ENCODE data around the gene UPK3BL1.
"Not testable (repeated sequence)": the region's sequence is repeated elsewhere in the genome, so short reads cannot be mapped to it uniquely, and the experiment has no call there.

The UPK3BL1 gene

DNA sequence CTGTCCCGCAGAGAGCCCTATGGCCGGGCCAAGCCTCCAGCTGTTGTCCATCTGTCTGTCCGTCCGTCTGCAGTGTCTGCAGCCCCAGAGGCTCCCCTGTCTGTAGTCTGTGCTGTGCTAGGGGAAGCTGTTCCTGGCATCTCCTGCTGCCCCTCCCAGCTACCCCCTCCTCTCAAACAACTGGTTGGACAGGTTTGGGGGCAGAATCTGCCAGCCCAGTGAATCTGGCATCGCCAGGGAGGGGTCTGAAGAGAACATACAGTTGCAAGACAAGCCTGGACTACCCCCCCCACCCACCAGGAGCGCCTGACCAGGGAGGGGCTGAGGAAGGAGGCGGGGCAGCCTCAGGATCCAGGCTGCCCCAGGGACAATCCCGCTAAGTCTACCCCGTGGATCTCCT lies at the start of gene UPK3BL1:
Gene UPK3BL1, minus strand, starts transcription at position 101 of the 400 bp plus-strand sequence. Its CDS starts 50 bp downstream, at position 51.
- not testable (repeated sequence) for DNase-seq (ENCODE audit: low spot score)

GRCh38 chr7:102690602-102691001 lies 48.0 kb upstream of the UPK3BL1 start:
- DNase-seq (ENCODE audit: low spot score), result not testable (repeated sequence)

DNA sequence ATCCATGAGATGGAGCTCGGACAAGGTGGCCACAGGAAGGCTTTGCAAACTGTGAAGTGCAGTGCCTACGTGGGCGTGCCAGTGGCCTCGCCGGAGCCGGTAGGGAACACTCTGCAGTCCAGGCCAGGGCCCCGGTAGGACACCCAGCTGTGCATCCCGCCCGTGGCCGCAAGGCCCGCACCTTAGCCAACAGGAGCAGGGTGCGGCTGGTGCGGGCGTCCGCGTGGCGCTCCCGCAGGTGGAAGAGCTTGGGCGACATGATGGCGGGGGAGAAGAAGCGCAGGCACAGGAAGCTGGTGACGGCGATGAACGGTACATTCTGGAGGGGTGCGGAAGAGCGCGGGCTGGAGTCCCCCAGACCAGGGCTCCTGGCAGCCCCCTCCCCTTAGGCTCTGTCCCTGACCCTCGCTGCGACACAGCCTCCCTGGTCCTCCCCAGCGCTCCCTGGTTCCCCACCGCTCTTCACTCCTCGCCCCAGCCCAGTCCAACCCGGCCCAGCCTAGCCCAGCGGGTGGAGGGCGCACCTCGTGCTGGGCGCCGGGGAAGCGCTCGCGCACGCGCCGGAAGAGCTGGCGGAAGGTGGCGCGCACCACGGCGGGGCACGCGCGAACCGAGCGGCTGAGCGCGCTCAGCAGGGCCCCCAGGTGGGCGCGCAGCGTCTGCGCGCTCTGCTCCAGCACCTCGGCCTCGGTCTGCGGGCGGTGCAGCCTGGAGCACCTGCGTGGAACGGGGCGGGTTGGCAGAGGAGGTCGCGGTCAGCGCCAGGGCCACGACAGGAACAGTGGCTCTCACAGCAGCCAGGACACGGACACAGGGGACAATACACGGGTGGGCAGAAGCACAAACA lies 47.1 kb upstream of the UPK3BL1 start:
- not testable (repeated sequence) for DNase-seq (ENCODE audit: low spot score)

- not testable (repeated sequence) for DNase-seq (ENCODE audit: low spot score)
These were observed 45.9 kb upstream of the UPK3BL1 start for GRCh38 chr7:102688299-102689036.

- DNase-seq (ENCODE audit: low spot score), result not testable (repeated sequence)
These were observed 40.0 kb upstream of the UPK3BL1 start for GRCh38 chr7:102682560-102682959.

- not testable (repeated sequence) for DNase-seq (ENCODE audit: low spot score)
These were observed 38.2 kb upstream of the UPK3BL1 start for GRCh38 chr7:102680780-102681179.

DNA sequence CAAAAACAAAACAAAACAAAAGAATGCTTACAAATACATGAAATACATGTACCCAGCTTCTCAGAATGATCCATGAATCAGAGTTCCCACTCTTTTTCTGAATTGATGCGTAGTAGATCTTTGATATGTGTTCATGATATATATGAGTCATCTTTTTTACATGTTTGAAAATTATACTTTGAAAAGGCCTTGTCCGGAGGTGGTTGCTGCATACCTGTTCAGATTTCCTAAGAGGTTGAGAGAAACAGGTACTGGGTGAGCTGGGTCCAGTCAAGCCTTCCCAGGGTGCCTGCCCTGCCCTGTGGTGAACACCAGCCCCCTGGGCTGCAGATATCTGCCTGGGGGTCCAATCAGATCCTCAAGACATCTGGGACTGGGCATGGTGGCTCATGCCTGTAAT lies 33.0 kb upstream of the UPK3BL1 start:
- not testable (repeated sequence) for DNase-seq (ENCODE audit: low spot score)

GRCh38 chr7:102673447-102674067 lies 31.0 kb upstream of the UPK3BL1 start:
- not testable (repeated sequence) for DNase-seq (ENCODE audit: low spot score)

DNA sequence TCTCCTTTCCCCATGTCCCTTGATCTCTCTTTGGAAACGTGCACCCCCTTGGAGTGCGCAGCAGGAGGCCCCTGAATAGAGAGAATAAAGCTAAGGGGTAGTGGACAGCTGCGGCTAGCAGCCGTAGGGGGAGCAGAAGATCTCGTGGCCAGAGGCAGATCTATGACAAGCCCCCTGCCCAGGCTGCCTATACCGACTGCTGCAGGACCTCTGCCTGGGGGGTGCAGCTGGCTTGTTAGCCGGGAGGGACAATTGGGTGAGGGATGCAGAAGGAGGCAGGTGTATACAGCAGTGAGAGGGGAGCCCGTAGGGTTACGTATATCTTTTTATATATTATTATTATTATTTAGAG lies 29.3 kb upstream of the UPK3BL1 start:
- not testable (repeated sequence) for DNase-seq (ENCODE audit: low spot score)

DNA sequence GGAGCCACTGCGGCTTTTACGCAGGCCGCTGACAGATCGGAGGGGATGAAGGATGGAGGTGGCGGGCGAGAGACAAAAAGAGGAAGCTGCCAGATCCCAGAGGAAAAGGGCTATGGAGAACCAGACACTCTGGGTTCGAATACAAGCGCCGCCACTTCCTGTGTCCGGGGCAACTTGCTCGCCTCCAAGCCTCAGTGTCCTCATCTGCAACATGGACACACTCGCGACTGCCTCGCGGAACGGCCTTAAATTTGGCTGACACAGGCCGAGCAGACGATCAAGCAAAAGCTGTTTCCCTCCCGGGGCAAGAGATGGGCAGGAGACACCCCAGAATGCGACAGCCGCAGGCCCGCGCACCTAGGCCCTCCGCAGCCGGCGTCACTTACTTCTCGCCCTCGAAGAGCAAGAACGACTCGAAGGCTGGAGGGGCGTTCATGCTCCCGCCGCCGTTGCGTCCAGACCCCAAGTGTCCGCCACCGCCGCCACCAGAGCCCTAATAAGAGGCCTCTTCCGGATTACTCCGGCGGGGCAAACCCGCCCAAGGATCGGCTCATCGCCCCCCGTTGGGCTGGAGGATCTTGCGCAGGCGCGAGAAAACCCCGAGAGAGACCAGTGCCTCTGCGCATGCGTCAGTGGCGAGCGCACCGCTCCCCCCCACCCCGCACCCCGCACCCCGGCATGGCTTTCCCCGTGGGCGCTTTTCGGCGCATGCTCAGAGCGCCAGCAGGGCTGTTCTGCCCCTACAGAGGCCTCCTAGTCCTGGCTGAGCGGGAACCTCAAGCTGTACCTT lies 28.8 kb upstream of the UPK3BL1 start, which contains the start of gene POLR2J2:
Gene POLR2J2, minus strand, starts transcription at position 498 of the 790 bp plus-strand sequence. Its CDS starts 62 bp downstream, at position 436.
- peak; percentile 92 for DNase-seq (ENCODE audit: low spot score)

DNA sequence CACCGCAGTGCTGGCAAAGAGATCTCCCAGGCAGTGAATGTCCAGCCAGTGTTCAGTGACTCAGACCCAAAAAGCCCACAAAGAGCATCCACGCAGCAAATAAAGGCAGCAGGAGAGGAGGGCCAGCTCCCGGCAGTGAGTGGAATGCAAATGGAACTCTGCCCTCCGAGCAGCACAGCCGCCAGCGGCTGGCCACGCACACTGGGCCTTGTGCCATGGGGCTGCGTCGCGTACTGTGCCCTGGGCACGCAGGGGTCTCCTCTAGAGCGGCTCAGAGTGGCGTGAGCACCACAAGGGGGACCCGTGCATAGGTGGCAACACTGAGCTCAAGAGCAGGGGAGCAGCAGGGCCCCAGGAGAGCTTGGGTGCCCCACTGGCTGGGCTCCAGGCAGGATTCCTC lies 24.9 kb upstream of the UPK3BL1 start:
- DNase-seq (ENCODE audit: low spot score), result not testable (repeated sequence)

DNA sequence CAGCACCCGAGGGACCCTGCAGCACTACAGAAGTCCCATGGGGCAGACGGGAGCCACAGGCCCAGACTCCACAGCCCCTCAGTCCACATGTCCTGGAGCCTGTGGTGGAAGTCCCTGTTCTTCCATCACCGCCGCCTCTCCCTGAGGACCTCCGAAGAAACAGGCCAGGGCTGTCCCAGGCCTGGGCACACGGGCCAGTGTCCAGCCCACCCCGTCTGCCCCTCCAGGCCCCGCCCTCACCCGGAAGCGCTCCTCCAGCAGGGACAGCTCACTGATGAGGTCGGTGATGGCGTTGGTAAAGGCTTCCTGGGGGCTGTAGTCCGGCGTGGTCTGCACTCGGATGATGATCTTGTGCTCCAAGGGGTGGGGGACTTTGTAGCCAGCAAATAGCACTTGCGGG lies 24.3 kb upstream of the UPK3BL1 start:
- DNase-seq (ENCODE audit: low spot score), result not testable (repeated sequence)

- not testable (repeated sequence) for DNase-seq (ENCODE audit: low spot score)
These were observed 22.2 kb upstream of the UPK3BL1 start for GRCh38 chr7:102664765-102665164.

GRCh38 chr7:102649924-102650323 lies 7.3 kb upstream of the UPK3BL1 start, which contains the start of gene SPDYE2B:
TSS of gene SPDYE2B (plus strand) at chr7:102650319. CDS start at chr7:102652349, 2,030 bp downstream.
- DNase-seq (ENCODE audit: low spot score), result not testable (repeated sequence)

DNA sequence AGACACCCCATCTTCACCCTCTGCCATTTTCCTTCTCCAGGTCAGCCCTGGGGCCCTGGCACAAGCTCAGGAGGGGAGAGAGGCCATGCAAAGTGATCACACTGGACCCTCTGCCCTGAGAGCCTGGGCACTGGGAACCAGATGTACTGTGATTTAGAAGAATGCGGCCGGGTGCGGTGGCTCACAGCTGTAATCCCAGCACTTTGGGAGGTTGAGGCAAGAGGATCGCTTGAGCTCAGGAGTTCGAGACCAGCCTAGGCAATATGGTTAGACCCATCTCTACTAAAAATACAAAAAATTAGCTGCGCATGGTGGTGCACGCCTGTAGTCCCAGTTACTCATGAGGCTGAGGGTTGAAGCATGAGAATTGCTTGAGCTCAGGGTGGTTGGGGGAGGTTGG lies 5.2 kb upstream of the UPK3BL1 start:
- not testable (repeated sequence) for DNase-seq (ENCODE audit: low spot score)

- DNase-seq (ENCODE audit: low spot score), result not testable (repeated sequence)
These were observed 813 bp upstream of the UPK3BL1 start for GRCh38 chr7:102643404-102643803.

GRCh38 chr7:102638848-102639247 lies 3.7 kb downstream of the UPK3BL1 start:
- DNase-seq (ENCODE audit: low spot score), result not testable (repeated sequence)

- not testable (repeated sequence) for DNase-seq (ENCODE audit: low spot score)
These were observed 5.6 kb downstream of the UPK3BL1 start for GRCh38 chr7:102636956-102637355.

GRCh38 chr7:102635354-102635753 lies 7.2 kb downstream of the UPK3BL1 start:
- DNase-seq (ENCODE audit: low spot score), result not testable (repeated sequence)

DNA sequence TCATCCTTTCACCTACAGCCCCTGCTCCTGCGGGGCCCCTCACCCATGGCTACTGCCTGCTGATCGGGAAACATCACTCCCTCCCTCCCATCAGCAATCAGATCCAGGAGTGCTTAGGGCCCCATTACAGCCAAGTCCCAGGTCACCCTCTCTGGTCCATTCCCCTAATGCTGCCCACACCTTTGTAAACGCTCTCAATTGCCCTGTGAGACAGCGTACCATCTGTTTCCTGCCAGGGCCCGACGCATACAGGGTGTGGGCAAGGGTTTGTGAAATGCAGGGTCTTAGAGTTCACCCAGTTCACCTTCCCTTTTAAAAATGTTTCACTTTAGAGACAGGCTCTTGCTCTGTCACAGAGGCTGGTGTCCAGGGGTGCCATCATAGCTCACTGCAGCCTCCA lies 8.3 kb downstream of the UPK3BL1 start:
- not testable (repeated sequence) for DNase-seq (ENCODE audit: low spot score)

DNA sequence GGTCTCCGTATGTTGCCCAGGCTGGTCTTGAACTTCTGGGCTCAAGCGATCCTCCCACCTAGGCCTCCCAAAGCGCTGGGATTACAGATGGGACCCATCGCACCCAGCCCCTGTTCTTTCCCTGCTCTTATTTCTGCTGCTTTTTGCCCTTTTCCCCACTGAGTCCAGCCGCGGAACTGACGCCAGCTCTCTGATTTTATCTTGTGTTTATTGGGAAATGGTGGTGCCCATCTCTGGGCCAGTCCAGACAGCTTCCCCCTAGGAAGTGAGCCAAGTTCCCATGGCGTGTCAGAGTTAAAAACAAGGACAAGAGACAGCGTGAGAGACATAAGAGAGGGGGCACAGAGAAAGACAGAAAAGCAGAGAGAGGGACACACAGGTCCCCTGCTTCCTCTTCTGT lies 12.0 kb downstream of the UPK3BL1 start:
- DNase-seq (ENCODE audit: low spot score), result not testable (repeated sequence)
